HG03442 (cell line): ENCODE data around the gene PDCD11.

Experiments used
- ATAC-seq: cut with Tn5 transposase; IDR thresholded peaks from one replicate; pipeline ENCODE4 v1.9.1; 2021; ENCODE audit warnings: mild to moderate bottlenecking, moderate library complexity; ENCODE audit not compliant: unreplicated experiment

PDCD11 gene

DNA sequence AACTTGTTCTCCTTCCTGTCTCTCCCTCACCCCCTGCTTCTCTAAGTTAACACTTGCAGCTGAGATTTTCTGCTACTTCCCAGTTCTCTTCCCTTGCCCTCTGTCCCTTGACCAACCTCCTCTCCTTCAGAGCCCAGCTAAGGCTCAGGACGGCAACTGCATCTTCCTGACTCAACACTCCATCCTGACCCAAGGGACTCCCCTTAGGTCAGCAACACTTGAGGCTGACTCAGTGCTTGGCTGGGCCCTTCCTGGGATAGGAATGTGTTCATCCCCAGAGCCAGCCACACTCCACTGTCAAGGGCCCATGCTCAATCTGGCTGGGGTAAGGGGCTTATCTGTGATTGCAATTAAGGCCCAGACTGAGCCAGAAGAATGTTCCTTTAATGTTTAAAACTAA, 52.3 kb downstream of the PDCD11 start:
- no peak for ATAC-seq

DNA sequence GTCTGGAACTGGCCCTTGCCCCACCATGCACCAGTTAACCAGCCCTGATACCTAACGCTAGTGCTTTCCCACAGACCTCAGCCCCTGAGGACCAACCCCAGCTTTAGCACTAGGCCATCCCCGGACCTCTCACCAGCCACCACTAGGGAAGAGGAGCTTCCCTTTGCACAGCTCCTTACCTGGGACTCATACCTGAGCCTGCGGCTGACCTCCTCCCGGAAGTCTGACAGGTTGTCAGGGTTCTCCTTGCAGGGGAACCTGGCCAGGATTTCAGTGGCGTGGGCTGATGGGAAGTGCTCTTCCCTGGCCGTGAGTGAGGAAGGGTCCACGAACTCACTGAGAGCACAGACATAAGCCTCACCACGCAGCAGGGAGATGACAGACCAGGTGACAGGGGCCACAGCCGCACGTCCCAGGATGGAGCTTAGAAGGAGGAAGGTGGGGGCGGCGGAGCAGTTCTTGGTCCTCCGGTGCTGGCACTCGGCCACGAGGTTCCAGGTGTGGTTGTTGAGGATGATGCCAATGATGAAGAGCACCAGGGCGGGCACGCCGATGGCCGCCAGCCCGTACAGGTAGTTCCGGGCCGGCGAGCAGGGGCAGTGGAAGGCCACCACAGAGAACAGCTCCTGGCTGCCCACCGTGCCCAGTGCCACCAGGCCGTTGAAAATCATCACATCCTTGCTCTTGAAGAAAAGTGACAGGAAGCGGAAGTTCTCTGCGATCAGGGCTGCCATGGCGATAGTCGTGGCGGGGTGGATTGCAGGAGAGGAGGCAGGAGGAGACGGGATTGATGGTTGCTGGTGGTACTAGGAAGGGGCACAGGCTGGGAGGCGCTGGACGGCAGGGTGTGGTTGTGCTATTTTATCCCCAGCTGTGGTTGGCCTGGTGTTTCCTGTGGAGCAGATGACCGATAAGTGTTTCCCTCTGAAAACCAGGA, 53.0 kb downstream of the PDCD11 start:
- no peak for ATAC-seq

DNA sequence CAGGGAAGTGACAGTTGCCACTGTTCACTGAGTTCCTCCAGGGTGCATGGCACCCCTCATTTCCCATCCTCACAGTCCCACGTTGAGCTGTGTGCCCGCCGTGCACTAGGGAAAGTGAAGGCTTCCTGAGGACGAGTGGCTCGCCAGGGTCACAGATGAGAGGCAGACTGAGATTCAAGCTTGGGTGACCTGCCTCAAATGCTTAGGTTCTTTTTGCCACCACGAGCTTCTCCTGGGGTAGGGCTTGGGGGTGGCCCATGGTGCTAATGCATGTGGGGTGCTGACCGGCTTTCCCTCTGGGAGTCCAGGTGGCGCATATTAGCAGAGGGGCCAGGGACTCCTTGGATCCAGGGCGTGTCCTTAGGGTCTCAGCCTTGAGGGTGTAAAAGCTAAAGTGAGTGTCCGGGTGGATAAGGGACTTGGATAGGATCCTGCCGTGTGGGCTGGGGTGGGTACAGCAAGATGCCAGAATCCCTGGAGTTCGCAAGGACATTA, 53.8 kb downstream of the PDCD11 start:
- ATAC-seq: no peak

DNA sequence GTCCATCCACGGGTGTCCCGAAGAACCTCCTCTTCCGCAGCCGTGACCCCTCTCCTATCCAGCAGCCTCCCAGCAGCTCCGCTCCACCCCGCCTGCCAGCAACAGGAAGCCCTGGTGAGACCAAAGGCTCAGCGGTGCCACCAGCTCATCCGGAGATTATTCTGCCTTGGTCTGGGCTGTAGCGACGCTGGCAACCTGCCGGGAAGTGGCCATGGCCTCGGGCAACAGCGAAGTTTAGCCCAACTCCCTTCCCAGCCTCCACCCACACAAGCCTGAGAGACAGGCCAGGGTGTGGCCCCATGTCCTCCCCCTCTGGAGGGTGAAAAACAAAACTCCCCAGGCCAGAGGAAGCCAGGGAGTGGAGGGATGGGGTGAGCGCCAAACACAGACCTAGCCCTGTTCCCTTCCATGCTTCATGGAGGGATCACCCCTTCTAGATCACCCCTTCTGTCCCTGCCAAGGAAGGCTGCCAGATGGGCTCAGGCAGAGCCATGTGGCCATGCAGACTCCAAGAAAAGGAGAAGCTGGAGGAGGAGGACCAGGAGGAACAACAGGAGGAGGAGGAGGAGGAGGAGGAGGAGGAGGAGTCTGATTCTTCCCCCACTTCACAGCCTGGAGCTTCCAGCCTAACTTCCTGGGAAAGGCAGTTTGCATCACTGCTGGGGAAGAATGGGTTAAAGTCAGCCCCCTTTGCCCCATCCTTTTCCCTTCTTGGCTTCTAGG, 54.8 kb downstream of the PDCD11 start:
- ATAC-seq: no peak

DNA sequence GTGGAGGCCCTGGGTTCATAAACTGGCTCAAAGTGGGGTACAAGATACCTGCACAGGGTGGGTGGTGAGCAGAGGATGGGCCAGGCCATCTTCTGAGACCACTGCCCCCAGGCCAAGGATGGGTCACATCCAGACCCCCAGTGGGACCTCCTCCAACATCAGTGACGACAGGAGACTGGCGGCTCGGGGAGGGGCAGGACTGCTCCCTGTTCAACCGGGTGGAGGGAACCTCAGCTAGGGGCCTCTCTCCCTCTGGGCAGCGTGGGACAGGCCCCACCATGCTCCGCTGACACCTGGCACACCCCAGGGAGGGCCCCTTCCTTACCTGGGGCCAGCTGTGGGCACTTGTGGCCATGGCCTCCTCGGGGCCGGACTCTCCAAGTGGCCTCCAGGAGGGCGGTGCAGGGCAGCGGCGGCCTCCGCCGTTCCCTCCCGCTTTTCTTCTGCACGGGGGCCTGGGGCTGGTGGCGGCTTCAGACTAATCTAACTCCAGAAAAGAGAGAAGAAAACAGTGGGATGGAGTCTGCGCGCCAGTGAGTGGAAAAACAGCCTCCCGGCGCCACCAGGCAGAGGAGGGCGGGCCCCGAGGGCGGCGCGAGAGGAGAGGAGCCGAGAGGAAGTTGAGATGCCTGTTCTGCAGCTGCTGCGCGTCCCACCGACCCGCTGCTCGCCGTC, 55.5 kb downstream of the PDCD11 start, which contains the start of gene CALHM2:
Gene CALHM2 (minus strand): TSS at position 540 of the 675 bp plus-strand sequence. CDS start 2,429 bp downstream, outside the sequence.
- peak; percentile 68 for ATAC-seq

DNA sequence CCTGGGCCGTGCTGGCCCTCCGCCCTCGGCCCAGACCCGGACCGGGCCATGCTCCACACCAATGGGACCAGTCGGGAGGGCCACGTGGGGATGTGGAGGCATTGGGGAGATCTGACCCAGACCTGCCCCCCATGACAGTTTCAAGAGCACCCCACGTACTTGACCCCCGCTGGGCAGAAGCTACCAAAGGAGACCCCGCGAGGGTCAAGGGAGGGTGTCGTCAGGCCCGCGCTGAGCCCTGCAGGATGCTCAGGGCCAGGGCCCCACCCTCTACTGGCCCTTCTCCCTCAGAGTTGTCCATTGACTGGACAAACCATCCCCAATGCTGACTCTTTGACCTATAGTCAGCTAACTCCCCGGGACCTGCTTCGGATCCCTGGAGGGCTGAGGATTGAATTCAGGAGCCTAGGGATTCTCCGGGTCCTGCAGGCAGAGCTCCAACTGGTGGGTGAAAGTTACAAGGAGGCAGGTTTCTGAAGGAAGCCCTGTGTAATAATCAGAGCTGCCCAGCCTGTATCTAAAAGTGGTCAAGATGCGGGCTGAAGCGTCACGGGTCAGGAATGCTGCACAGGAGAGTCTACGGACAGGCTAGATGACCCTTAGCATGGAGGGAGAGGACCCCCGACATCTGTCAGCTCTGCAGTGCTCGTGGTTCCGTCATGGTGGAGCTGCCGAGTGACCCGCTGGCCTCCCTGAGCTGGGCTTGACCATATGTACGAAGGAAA, 56.2 kb downstream of the PDCD11 start:
- ATAC-seq: no peak

DNA sequence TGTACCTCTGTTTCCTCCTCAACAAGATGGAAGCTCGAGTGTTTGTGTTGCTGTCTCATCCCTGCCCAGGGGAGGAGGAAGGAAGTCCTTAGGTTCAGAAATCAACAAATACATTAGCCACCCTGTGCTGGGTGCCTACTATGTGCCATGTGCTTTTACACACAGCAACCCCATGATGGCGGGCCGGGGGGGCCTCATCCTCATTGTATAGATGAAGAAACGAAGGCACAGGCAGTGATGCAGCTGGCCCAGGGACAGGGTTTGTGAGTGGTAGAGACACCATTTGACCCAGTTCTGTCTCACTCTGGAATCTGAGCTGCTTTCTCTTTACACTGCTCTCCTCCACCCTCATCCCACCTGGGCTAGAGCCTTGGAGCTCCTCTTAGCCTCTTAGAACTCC, 57.6 kb downstream of the PDCD11 start:
- ATAC-seq: no peak

DNA sequence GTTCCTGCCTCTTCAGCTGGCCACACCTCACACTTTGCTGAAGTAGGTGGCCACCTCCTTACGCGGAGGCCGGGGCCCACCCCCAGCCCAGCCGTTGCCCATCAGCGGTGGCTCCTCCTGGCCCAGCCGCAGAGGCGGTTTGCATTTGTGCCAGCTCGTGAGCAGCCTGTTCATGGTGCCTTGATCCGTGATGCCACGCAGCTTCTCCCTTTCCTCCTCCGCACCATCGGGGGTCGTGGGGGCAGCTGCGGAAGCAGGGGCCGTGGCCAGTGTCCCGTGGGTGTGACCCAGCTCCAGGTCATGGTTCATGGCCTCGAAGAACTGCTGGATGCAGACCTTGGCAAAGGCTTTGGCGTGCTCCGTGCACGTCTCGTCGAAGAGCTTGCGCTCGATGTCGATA, 58.8 kb downstream of the PDCD11 start:
- no peak for ATAC-seq

DNA sequence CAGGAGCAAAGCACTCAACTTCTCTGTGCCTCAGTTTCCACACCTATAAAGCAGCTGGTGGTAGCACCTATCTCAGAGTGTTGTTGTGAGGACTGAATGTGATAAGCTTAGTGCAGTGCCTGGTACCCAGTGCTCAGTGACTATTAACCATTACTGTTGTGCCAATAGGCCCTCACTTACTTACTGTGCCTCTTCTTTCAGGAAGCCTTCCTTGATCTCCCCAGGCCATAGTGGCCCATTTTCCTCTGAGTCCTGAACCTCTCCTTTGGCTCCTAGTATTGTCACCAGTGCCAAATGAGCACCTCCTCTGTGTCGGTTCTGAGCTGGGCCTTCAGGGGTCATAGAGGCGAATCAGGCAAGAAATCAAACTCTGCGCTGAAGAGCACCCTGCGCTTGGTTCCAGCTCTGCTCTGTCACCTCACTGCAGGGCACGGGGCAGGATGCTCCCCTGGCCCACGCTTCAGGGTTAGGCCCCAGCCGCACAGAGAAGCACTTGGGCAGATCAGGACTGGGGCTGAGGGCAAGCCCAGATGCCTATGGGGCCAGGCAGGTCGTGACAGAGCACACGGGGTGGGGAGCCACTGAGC, 59.7 kb downstream of the PDCD11 start:
- ATAC-seq: no peak

DNA sequence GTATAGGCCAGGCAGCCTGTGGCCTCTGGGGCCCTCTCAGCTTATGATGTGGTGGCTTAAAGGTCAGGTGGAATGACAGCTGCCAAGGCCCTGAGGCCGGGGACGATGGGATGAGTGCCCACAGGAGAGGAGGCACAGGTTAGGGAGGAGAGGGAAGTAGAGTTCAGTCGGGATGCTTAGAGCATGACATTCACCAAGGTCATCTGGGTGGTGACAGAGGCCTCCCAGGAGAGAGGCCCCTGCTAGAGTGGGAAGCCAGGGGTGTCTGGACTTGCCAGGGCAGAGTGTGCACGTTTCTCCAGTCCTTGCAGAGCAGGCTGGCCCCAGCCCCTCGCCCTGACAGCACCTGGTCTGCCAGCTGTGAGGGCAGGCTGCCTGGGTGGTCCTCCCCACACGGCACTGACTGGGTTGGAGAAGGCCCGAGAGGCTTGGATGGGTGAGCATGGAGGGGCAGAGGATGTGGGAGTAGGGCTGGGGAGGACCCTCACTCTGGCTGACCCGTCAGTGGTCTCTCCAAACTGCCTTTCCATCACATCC, 60.8 kb downstream of the PDCD11 start:
- no peak for ATAC-seq

DNA sequence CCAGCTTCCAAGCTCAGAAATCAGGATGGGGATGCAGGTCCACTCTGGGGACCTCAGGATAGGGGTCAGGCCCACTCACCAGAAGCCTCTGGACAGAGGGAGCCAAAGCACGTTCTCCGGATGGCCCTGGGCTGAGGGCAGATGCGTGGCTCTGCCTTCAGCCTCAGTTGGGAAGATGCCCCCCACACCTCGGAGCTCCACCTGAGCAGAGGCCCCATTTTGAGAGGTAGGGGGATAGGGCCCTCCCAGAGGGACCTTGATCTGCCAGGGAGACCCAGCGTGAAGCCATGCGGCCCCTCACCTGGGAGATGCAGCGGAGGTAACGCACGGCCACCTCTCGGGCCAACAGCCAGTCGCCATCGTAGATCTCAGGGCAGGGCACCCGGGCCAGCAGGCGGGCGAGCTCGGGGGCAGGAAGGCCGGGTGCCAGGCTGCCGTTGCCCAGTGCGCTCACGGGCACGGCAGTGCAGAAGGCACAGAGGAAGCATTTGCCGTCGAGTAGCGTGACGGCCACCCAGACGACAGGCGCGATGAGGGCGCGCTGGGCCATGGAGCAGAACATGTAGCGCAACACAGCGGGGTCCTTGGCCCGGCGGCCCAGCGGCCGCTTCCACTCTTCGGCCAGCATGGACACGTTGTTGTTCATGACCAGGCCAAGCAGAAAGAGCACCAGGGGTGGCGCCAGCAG, 61.6 kb downstream of the PDCD11 start:
- ATAC-seq: no peak

DNA sequence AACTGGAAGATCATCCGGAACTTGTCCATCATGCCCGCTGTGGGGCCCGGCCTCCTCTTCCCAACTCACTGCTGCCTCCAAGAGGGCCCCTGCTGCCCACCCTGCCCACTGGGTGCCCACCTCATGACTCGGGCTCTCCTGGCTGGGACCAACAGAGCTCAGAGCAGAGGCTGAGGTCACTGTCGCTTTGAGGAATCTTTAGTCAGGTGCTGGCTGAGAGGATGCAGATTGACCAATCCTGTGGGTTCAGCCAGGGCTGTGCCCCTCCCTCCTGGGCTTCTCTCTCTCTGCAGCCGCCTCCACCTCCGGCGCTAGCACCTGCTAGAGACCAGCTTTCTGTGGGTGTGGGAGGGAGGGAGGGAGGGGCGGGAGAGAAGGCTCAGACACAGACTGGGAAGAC, 62.3 kb downstream of the PDCD11 start, which contains the start of gene CALHM1:
Gene CALHM1 (minus strand): TSS at position 181 of the 400 bp plus-strand sequence. CDS start 149 bp downstream, at position 32.
- ATAC-seq: peak; percentile 85

DNA sequence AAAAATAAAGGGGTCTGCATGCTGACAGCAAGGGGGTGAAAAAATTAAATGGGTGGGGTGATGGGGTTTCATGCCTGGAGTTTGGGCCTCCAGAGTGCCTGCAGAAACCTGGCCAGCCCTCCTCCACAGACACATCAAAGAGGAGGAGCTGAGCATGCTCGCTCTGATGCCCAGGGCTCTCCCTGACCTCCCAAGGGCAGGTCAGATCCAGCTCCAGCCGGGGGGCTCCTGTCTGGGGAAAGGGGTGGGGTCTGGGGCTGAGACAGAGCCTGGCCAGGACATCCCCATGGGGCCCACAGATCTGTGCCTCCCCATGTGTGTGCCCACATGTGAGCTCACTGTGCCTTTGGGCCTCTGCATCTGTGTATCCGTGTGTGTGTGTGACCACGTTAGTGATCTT, 63.2 kb downstream of the PDCD11 start:
- no peak for ATAC-seq

DNA sequence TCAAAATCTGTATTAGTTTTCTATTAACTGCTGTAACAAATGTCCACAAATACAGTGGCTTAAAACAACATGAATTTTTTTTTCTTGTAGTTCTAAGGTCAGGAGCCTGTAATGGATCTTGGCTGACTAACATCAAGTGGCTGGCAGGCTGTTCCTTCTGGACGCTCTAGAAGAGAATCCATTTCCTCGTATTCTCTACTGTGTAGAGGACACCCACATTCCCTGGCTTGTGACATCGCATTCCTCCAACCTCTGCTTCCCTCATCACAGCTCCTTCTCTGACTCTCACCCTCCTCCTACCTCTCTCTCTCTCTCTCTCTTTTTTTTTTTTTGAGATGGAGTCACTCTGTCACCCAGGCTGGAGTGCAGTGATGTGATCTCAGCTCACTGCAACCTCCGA, 67.1 kb downstream of the PDCD11 start:
- no peak for ATAC-seq

DNA sequence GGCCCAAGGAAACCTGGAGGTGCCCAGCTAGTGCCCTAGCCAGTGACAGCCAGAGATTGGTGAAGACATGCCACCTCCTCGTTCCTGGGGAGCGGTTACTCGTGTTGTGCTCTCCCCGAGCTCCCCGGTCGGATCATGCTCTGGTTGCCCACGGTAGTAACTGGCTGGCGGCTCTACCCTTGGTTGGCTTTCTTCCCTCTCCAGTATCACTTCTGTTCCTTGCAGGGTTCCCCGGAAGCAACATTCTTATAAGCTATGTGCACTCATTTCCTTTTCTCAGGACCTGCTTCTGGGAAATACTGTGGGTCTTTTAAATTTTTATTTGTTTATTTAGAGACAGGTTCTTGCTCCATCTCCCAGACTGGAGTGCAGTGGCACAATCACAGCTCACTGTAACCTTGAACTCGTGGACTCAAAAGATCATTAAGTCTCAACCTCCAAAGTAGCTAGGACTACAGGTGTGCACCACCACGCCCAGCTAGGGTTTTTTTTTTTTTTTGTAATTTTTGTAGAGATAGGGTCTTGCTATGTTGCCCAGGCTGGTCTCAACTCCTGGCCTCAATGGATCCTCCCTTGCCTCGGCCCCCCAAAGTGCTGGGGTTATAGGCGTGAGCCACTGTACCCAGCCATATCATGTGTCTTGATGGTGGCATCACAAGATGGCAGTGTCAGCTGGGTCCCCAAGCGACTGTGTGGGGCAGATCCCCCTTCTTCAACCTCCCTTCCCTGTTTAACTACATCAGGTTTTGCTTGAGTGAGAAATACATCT, 69.2 kb downstream of the PDCD11 start:
- no peak for ATAC-seq

DNA sequence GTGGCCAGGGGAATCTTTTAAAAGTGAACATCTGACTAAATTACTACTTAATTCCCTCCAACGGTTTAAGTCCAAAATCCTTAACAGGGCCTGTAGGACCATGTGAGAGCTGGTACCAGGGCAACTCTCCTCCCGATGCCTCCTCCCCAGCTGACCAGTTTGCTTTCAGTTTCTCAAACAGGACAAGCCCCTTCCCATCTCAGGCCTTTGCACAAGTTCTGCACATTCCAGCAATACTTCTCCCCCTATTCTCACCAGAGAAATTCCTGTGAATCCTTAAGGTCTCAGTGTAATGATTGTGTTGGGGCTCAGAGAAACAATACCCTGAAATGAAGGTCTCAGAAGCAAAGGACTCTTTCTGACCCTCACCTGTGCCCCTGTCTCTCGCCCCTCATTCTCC, 70.3 kb downstream of the PDCD11 start:
- no peak for ATAC-seq

DNA sequence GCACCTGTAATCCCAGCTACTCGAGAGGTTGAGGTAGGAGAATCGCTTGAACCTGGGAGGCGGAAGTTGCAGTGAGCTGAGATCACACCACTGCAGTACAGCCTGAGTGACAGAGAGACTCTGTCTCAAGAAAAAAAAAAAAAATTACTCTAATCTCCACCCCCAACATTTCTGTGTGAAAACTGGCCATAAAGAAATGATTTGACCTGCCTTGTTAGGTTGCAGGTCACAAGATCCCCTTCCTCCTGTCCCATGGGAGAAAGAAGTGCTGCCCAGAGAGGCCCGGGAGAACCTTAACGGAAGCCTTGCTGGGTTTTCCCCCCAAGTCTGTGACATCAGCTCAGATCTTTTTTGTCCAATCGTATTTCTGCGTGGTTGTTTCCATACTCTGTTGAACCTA, 71.0 kb downstream of the PDCD11 start:
- peak; percentile 27 for ATAC-seq

DNA sequence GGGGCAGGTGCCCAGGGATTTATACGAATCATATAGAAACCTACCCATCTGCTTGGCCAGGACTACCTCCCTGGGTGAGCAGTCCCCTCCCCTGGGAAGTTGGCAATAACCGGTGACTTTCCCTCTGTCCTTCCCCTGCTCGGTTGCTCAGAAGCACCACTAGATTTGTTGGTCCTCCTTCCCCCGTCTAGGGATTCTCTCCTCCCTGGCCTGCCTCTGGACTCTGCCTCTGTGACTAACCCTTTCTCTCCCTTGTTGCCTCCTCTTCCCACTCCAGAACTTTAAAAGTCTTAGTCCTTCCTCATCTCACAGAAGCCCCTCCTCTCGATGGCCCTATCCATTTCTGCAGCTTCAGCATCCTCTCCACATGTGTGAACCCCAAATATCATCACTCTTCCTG, 72.8 kb downstream of the PDCD11 start:
- no peak for ATAC-seq
